Karpas-422 (cell line): Measurements from ENCODE around the gene CASD1. TPM values are rescaled to one million over a fixed set of nuclear protein-coding genes. Genes with fewer than 3 reads are reported as not detected.
A peak's percentile ranks its signal among the peaks of the same experiment; 100 is the strongest.

ENCODE experiments used
- DNase-seq: peaks from one replicate; pipeline ENCODE4 v3.0.0-alpha.2; 2015
- H2AFZ ChIP-seq: fragments of 200-600 bp; sonication (generic); 2 replicates; pipeline ENCODE4 v1.6.1; 2014; ENCODE audit warnings: antibody characterized with exemption, low read length, mixed read lengths
- H3K27ac ChIP-seq: fragments of 200-600 bp; sonication (generic); 2 replicates; pipeline ENCODE4 v1.5.1; 2014; ENCODE audit warnings: mild to moderate bottlenecking, low read length, moderate library complexity
- H3K27me3 ChIP-seq: fragments of 200-600 bp; sonication (generic); 2 replicates; pipeline ENCODE4 v1.6.1; 2014; ENCODE audit warnings: low read length, mixed read lengths
- H3K36me3 ChIP-seq: fragments of 200-600 bp; sonication (generic); 2 replicates; pipeline ENCODE4 v1.6.1; 2014; ENCODE audit warnings: low read length, mixed read lengths; ENCODE audit not compliant: insufficient read depth
- H3K4me1 ChIP-seq: fragments of 200-600 bp; sonication (generic); 2 replicates; pipeline ENCODE4 v1.6.1; 2014; ENCODE audit warnings: mild to moderate bottlenecking, low read length, mixed read lengths
- H3K4me2 ChIP-seq: fragments of 200-600 bp; sonication (generic); 2 replicates; pipeline ENCODE4 v1.6.1; 2014; ENCODE audit warnings: low read length, low read depth, mild to moderate bottlenecking; ENCODE audit not compliant: poor library complexity, severe bottlenecking
- H3K4me3 ChIP-seq: fragments of 200-600 bp; sonication (generic); 2 replicates; pipeline ENCODE4 v1.5.1; 2014; ENCODE audit warnings: mild to moderate bottlenecking, antibody characterized with exemption, low read length, mixed read lengths
- H3K79me2 ChIP-seq: fragments of 200-600 bp; sonication (generic); 2 replicates; pipeline ENCODE4 v1.6.1; 2014; ENCODE audit warnings: mild to moderate bottlenecking, low read length, mixed read lengths
- H3K9ac ChIP-seq: fragments of 200-600 bp; sonication (generic); 2 replicates; pipeline ENCODE4 v1.6.0; 2014; ENCODE audit warnings: low read length
- H3K9me2 ChIP-seq: fragments of 200-600 bp; sonication (generic), shearing (Covaris generic); replicated peaks from 2 replicates; pipeline ENCODE4 v1.6.0; 2014; ENCODE audit warnings: mild to moderate bottlenecking, low read length, moderate library complexity; ENCODE audit not compliant: insufficient read depth
- H3K9me3 ChIP-seq: fragments of 300-700, 200-600 bp; sonication (generic); 2 replicates; pipeline ENCODE4 v1.6.1; 2014; ENCODE audit warnings: low read length, mixed read lengths
- H4K20me1 ChIP-seq: fragments of 200-600 bp; sonication (generic); 2 replicates; pipeline ENCODE4 v1.6.1; 2014; ENCODE audit warnings: mild to moderate bottlenecking, antibody characterized with exemption, low read length, low read depth; ENCODE audit not compliant: insufficient read depth
- total RNA-seq: library from RNA; depleted of rRNA; stranded (reverse); fragments of >200 nt; shearing (Covaris generic); gene quantifications from 2 replicates; pipeline ENCODE4 v1.2.3, GENCODE V29; 2014; ENCODE audit warnings: low replicate concordance

Gene CASD1
- total RNA-seq, 1 experiment from 2014 or later: 56.6 TPM

- H3K36me3 ChIP-seq: peaks cover 4% of the 10 kb centered on the region; the same call in 1 of the 2 replicates
- H3K79me2 ChIP-seq: peaks cover 34% of the 10 kb centered on the region
- no peaks in the 10 kb centered on the region for H3K27me3 ChIP-seq
- H3K4me1 ChIP-seq: peaks cover 37% of the 10 kb centered on the region
- H2AFZ ChIP-seq: no peak overlapping the region
- H3K4me2 ChIP-seq: no peak overlapping the region
- no peaks in the 10 kb centered on the region for H4K20me1 ChIP-seq
- no peaks in the 10 kb centered on the region for H3K9me3 ChIP-seq
- no peak overlapping the region for H3K27ac ChIP-seq
- no peaks in the 10 kb centered on the region for H3K9me2 ChIP-seq
- no peak overlapping the region for H3K9ac ChIP-seq
- no peak overlapping the region for H3K4me3 ChIP-seq
- no peak for DNase-seq
Observed at GRCh38 chr7:94507962-94508361, 1.6 kb upstream of the CASD1 start.

GRCh38 chr7:94509887-94510581 is 425 bp downstream of the CASD1 start:
- no peaks in the 10 kb centered on the region for H3K27me3 ChIP-seq
- peaks cover 55% of the 10 kb centered on the region for H3K4me1 ChIP-seq
- DNase-seq: peak; percentile 89
- H2AFZ ChIP-seq: peak overlapping the region; percentile 24
- no peaks in the 10 kb centered on the region for H3K9me3 ChIP-seq
- H3K27ac ChIP-seq: peak overlapping the region; percentile 69
- H3K9ac ChIP-seq: peak overlapping the region; percentile 95
- no peaks in the 10 kb centered on the region for H3K9me2 ChIP-seq
- peak overlapping the region; percentile 83 for H3K4me3 ChIP-seq
- H3K36me3 ChIP-seq: peaks cover 4% of the 10 kb centered on the region; the same call in 1 of the 2 replicates
- H3K4me2 ChIP-seq: peak overlapping the region; percentile 96
- no peaks in the 10 kb centered on the region for H4K20me1 ChIP-seq
- H3K79me2 ChIP-seq: peaks cover 53% of the 10 kb centered on the region

- peak overlapping the region; percentile 24 for H2AFZ ChIP-seq
- no peaks in the 10 kb centered on the region for H3K9me2 ChIP-seq
- H3K9ac ChIP-seq: peak overlapping the region; percentile 95
- peak overlapping the region; percentile 83 for H3K4me3 ChIP-seq
- H3K9me3 ChIP-seq: no peaks in the 10 kb centered on the region
- peaks cover 61% of the 10 kb centered on the region for H3K79me2 ChIP-seq
- peaks cover 58% of the 10 kb centered on the region for H3K4me1 ChIP-seq
- H3K4me2 ChIP-seq: peak overlapping the region; percentile 96
- H4K20me1 ChIP-seq: no peaks in the 10 kb centered on the region
- H3K27me3 ChIP-seq: no peaks in the 10 kb centered on the region
- peaks cover 4% of the 10 kb centered on the region; the same call in 1 of the 2 replicates for H3K36me3 ChIP-seq
- H3K27ac ChIP-seq: peak overlapping the region; percentile 69
- DNase-seq: peak; percentile 72
Observed at GRCh38 chr7:94510582-94511496, 1.2 kb downstream of the CASD1 start.

- no peaks in the 10 kb centered on the region for H3K9me3 ChIP-seq
- no peaks in the 10 kb centered on the region for H3K9me2 ChIP-seq
- peaks cover 70% of the 10 kb centered on the region for H3K79me2 ChIP-seq
- peak overlapping the region; percentile 95 for H3K9ac ChIP-seq
- H3K4me1 ChIP-seq: peaks cover 60% of the 10 kb centered on the region
- H2AFZ ChIP-seq: no peak overlapping the region
- H3K36me3 ChIP-seq: peaks cover 4% of the 10 kb centered on the region; the same call in 1 of the 2 replicates
- H3K4me3 ChIP-seq: peak overlapping the region; percentile 83
- H4K20me1 ChIP-seq: no peaks in the 10 kb centered on the region
- DNase-seq: no peak
- H3K4me2 ChIP-seq: peak overlapping the region; percentile 96
- no peaks in the 10 kb centered on the region for H3K27me3 ChIP-seq
- peak overlapping the region; percentile 69 for H3K27ac ChIP-seq
Observed at GRCh38 chr7:94511718-94512117, 2.1 kb downstream of the CASD1 start.

GRCh38 chr7:94512735-94513564 is 3.3 kb downstream of the CASD1 start:
- Histone ChIP-seq H3K27ac (0 out of 2 replicates have a peak overlapping the region, but pooled peaks have one; percentile 61), H3K79me2 (peaks cover 82% of the 10 kb centered on the region), H3K27me3 (no peaks in the 10 kb centered on the region), H3K4me3 (0 out of 2 replicates have a peak overlapping the region, but pooled peaks have one; percentile 2), H3K9me2 (no peaks in the 10 kb centered on the region), H3K36me3 (peaks cover 9% of the 10 kb centered on the region; the same call in 1 of the 2 replicates), H3K4me2 (peak overlapping the region; percentile 96), H3K9ac (0 out of 2 replicates have a peak overlapping the region, but pooled peaks have one; percentile 12), H3K4me1 (peaks cover 60% of the 10 kb centered on the region), H3K9me3 (no peaks in the 10 kb centered on the region), H2AFZ (no peak overlapping the region), H4K20me1 (no peaks in the 10 kb centered on the region)
- no peak for DNase-seq

- Histone ChIP-seq H4K20me1 (no peaks in the 10 kb centered on the region), H3K4me3 (no peak overlapping the region), H3K9ac (0 out of 2 replicates have a peak overlapping the region, but pooled peaks have one; percentile 12), H3K79me2 (peaks cover 88% of the 10 kb centered on the region), H3K4me2 (peak overlapping the region; percentile 71), H3K27me3 (no peaks in the 10 kb centered on the region), H3K9me2 (no peaks in the 10 kb centered on the region), H3K9me3 (no peaks in the 10 kb centered on the region), H3K36me3 (peaks cover 11% of the 10 kb centered on the region; the same call in 1 of the 2 replicates), H2AFZ (no peak overlapping the region), H3K27ac (peak overlapping the region; percentile 61; the same call in 1 of the 2 replicates), H3K4me1 (peaks cover 60% of the 10 kb centered on the region)
- peak; percentile 47 for DNase-seq
Observed at GRCh38 chr7:94513565-94513860, 3.9 kb downstream of the CASD1 start.

GRCh38 chr7:94514140-94514889 is 4.7 kb downstream of the CASD1 start:
- DNase-seq: peak; percentile 54
- Histone ChIP-seq H3K4me2 (peak overlapping the region; percentile 71), H3K36me3 (peaks cover 14% of the 10 kb centered on the region; the same call in 1 of the 2 replicates), H3K9ac (peak overlapping the region; percentile 49), H3K27me3 (no peaks in the 10 kb centered on the region), H3K79me2 (peaks cover 87% of the 10 kb centered on the region), H3K27ac (peak overlapping the region; percentile 61), H2AFZ (peak overlapping the region; percentile 58), H3K9me2 (no peaks in the 10 kb centered on the region), H3K4me1 (peaks cover 54% of the 10 kb centered on the region), H3K9me3 (no peaks in the 10 kb centered on the region), H4K20me1 (no peaks in the 10 kb centered on the region), H3K4me3 (peak overlapping the region; percentile 51)
